Measurements from ENCODE around the gene IL3. TPM values are rescaled to one million over a fixed set of nuclear protein-coding genes. Genes with fewer than 3 reads are reported as not detected.

IL3 gene
- total and polyA plus RNA-seq, 2 experiments from 2014 or later, result not detected

- H3K4me1 ChIP-seq (ENCODE audit: insufficient read depth), result peaks cover 11% of the 10 kb centered on the region; the same call in 1 of the 2 replicates
Observed at GRCh38 chr5:132076202-132076830, 15.9 kb downstream of the IL3 start.

GRCh38 chr5:132076983-132077382 is 16.5 kb downstream of the IL3 start:
- no peak for TF ChIP-seq EZH2 (IDR thresholded peaks at IDR 0.05; ENCODE audit: insufficient read depth, poor library complexity, severe bottlenecking)
- no peak for TF ChIP-seq EZH2phosphoT487 (IDR thresholded peaks at IDR 0.05; ENCODE audit: insufficient read depth, low read depth)
- 94 to 95% methylated on average over 8 of the region's 8 CpGs for WGBS, 2 experiments (ENCODE audit: low coverage in 1 of 2, low lambda C conversion rate in 2 of 2, missing lambda C conversion rate in 2 of 2)
- H3K36me3 ChIP-seq (ENCODE audit: low read depth), result no peaks in the 10 kb centered on the region
- peaks cover 11% of the 10 kb centered on the region; the same call in 1 of the 2 replicates for H3K4me1 ChIP-seq (ENCODE audit: insufficient read depth)
- H3K4me3 ChIP-seq, result no peak overlapping the region
- H3K9me2 ChIP-seq (ENCODE audit: insufficient read depth), result no peaks in the 10 kb centered on the region
- no peak overlapping the region for H2AFZ ChIP-seq
- no peak overlapping the region for H3K4me2 ChIP-seq (ENCODE audit: unreplicated experiment)
- H3K9ac ChIP-seq, result no peak overlapping the region
- DNase-seq, result no peak
- in situ Hi-C loops (cut with MboI), result no loop called here
- H3K27ac ChIP-seq, result no peak overlapping the region
- no peaks in the 10 kb centered on the region for H4K20me1 ChIP-seq (ENCODE audit: insufficient read depth)
- no peaks in the 10 kb centered on the region for H3F3A ChIP-seq (ENCODE audit: insufficient read depth)
- no peaks in the 10 kb centered on the region for H3K9me3 ChIP-seq (ENCODE audit: low read depth)
- no peaks in the 10 kb centered on the region for H3K79me2 ChIP-seq (ENCODE audit: insufficient read depth)
- H3K27me3 ChIP-seq (replicated peaks; ENCODE audit: insufficient read depth), result no peaks in the 10 kb centered on the region

More at GRCh38 chr5:132076202-132076830, 15.9 kb downstream of the IL3 start:
- WGBS, 2 experiments (ENCODE audit: low coverage in 1 of 2, low lambda C conversion rate in 2 of 2, missing lambda C conversion rate in 2 of 2), result 91 to 94% methylated on average over 11 of the region's 11 CpGs
- TF ChIP-seq EZH2 (IDR thresholded peaks at IDR 0.05; ENCODE audit: insufficient read depth, poor library complexity, severe bottlenecking), result no peak
- TF ChIP-seq EZH2phosphoT487 (IDR thresholded peaks at IDR 0.05; ENCODE audit: insufficient read depth, low read depth), result no peak
- Histone ChIP-seq H3F3A (ENCODE audit: insufficient read depth) (no peaks in the 10 kb centered on the region), H3K4me2 (ENCODE audit: unreplicated experiment) (no peak overlapping the region), H3K36me3 (ENCODE audit: low read depth) (no peaks in the 10 kb centered on the region), H3K4me3 (no peak overlapping the region), H3K27me3 (replicated peaks; ENCODE audit: insufficient read depth) (no peaks in the 10 kb centered on the region), H3K9ac (no peak overlapping the region), H2AFZ (no peak overlapping the region), H3K9me2 (ENCODE audit: insufficient read depth) (no peaks in the 10 kb centered on the region), H3K9me3 (ENCODE audit: low read depth) (no peaks in the 10 kb centered on the region), H4K20me1 (ENCODE audit: insufficient read depth) (no peaks in the 10 kb centered on the region), H3K27ac (no peak overlapping the region), H3K79me2 (ENCODE audit: insufficient read depth) (no peaks in the 10 kb centered on the region)
- DNase-seq, result no peak
- in situ Hi-C loops (cut with MboI), result no loop called here

- no peak for TF ChIP-seq EZH2phosphoT487 (IDR thresholded peaks at IDR 0.05; ENCODE audit: insufficient read depth, low read depth)
- TF ChIP-seq EZH2 (IDR thresholded peaks at IDR 0.05; ENCODE audit: insufficient read depth, poor library complexity, severe bottlenecking), result no peak
- in situ Hi-C loops (cut with MboI), result no loop called here
- H3K27me3 ChIP-seq (replicated peaks; ENCODE audit: insufficient read depth), result no peaks in the 10 kb centered on the region
- no peaks in the 10 kb centered on the region for H3K79me2 ChIP-seq (ENCODE audit: insufficient read depth)
- no peaks in the 10 kb centered on the region for H3K9me3 ChIP-seq (ENCODE audit: low read depth)
- no peak overlapping the region for H3K27ac ChIP-seq
- WGBS, 2 experiments (ENCODE audit: low coverage in 1 of 2, low lambda C conversion rate in 2 of 2, missing lambda C conversion rate in 2 of 2), result 66 to 71% methylated on average over 4 of the region's 4 CpGs
- 0 out of 2 replicates have a peak, but pooled peaks cover under 1% of the 10 kb centered on the region for H3K4me1 ChIP-seq (ENCODE audit: insufficient read depth)
- no peak overlapping the region for H3K9ac ChIP-seq
- no peaks in the 10 kb centered on the region for H3F3A ChIP-seq (ENCODE audit: insufficient read depth)
- no peaks in the 10 kb centered on the region for H3K9me2 ChIP-seq (ENCODE audit: insufficient read depth)
- no peak overlapping the region for H2AFZ ChIP-seq
- no peaks in the 10 kb centered on the region for H3K36me3 ChIP-seq (ENCODE audit: low read depth)
- no peaks in the 10 kb centered on the region for H4K20me1 ChIP-seq (ENCODE audit: insufficient read depth)
- H3K4me2 ChIP-seq (ENCODE audit: unreplicated experiment), result no peak overlapping the region
- no peak overlapping the region for H3K4me3 ChIP-seq
- DNase-seq, result no peak
Observed at GRCh38 chr5:132079081-132079480, 18.6 kb downstream of the IL3 start.

- Histone ChIP-seq H2AFZ (no peak overlapping the region), H3K27me3 (replicated peaks; ENCODE audit: insufficient read depth) (no peaks in the 10 kb centered on the region), H3K36me3 (ENCODE audit: low read depth) (no peaks in the 10 kb centered on the region), H4K20me1 (ENCODE audit: insufficient read depth) (no peaks in the 10 kb centered on the region), H3K4me3 (no peak overlapping the region), H3K4me2 (ENCODE audit: unreplicated experiment) (no peak overlapping the region), H3K9ac (no peak overlapping the region), H3K4me1 (ENCODE audit: insufficient read depth) (no peaks in the 10 kb centered on the region), H3K79me2 (ENCODE audit: insufficient read depth) (no peaks in the 10 kb centered on the region), H3K27ac (no peak overlapping the region), H3F3A (ENCODE audit: insufficient read depth) (no peaks in the 10 kb centered on the region), H3K9me3 (ENCODE audit: low read depth) (no peaks in the 10 kb centered on the region), H3K9me2 (ENCODE audit: insufficient read depth) (no peaks in the 10 kb centered on the region)
- in situ Hi-C loops (cut with MboI), result no loop called here
- DNase-seq, result no peak
- TF ChIP-seq EZH2phosphoT487 (IDR thresholded peaks at IDR 0.05; ENCODE audit: insufficient read depth, low read depth) (no peak), EZH2 (IDR thresholded peaks at IDR 0.05; ENCODE audit: insufficient read depth, poor library complexity, severe bottlenecking) (no peak)
- 76 to 80% methylated on average over 3 of the region's 3 CpGs for WGBS, 2 experiments (ENCODE audit: low coverage in 1 of 2, low lambda C conversion rate in 2 of 2, missing lambda C conversion rate in 2 of 2)
Observed at GRCh38 chr5:132079619-132080018, 19.2 kb downstream of the IL3 start.
